GM12872 (cell line): ENCODE measurements around the gene CCR9.

Experiments used
- CTCF ChIP-seq: IDR thresholded peaks from 3 replicates; pipeline ENCODE4 v1.5.1; 2011; ENCODE audit warnings: low read depth, mild to moderate bottlenecking, low read length, moderate library complexity; ENCODE audit not compliant: insufficient read depth

CCR9 gene

GRCh38 chr3:45889337-45889736 is 3.0 kb downstream of the CCR9 start:
- TF ChIP-seq CTCF: no peak

- no peak for TF ChIP-seq CTCF
Observed at GRCh38 chr3:45890405-45890804, 4.1 kb downstream of the CCR9 start.

- no peak for TF ChIP-seq CTCF
Observed at GRCh38 chr3:45892161-45892560, 5.8 kb downstream of the CCR9 start.

- no peak for TF ChIP-seq CTCF
Observed at GRCh38 chr3:45894015-45894414, 7.7 kb downstream of the CCR9 start.

- no peak for TF ChIP-seq CTCF
Observed at GRCh38 chr3:45895686-45896468, 9.5 kb downstream of the CCR9 start.

GRCh38 chr3:45896956-45897355 is 10.6 kb downstream of the CCR9 start:
- TF ChIP-seq CTCF: no peak

- no peak for TF ChIP-seq CTCF
Observed at GRCh38 chr3:45904931-45905330, 18.6 kb downstream of the CCR9 start.
